BJ (cell line): ENCODE measurements around the gene CLMN. TPM values are rescaled to one million over a fixed set of nuclear protein-coding genes. Genes with fewer than 3 reads are reported as not detected.

Experiments
- CTCF ChIA-PET: fragments of 350-600 bp; formaldehyde crosslinking; extraction: SDS; loops from one replicate; lab custom pipeline; 2021; ENCODE audit warnings: antibody characterized with exemption, inconsistent platforms; lab: Yijun Ruan, JAX
- POLR2A ChIA-PET: fragments of 300-600 bp; sonication (Branson Sonifier 250); formaldehyde crosslinking; extraction: SDS; loops from one replicate; lab custom pipeline; 2021; ENCODE audit warnings: antibody characterized with exemption; lab: Charles Lee
- DNase-seq: peaks from one replicate; pipeline ENCODE4 v3.0.0-alpha.2; 2011; ENCODE audit warnings: low read depth
- H3K27me3 ChIP-seq: 2 replicates; pipeline ENCODE4 v1.6.0; 2011; ENCODE audit warnings: low read length; ENCODE audit not compliant: control insufficient read depth, insufficient read depth
- H3K36me3 ChIP-seq: 2 replicates; pipeline ENCODE4 v1.5.1; 2011; ENCODE audit warnings: low read length; ENCODE audit not compliant: control insufficient read depth, insufficient read depth
- H3K4me3 ChIP-seq: 2 replicates; pipeline ENCODE4 v1.5.1; 2011; ENCODE audit warnings: low read depth, mild to moderate bottlenecking, control low read depth, low read length
- CTCF ChIP-seq: IDR thresholded peaks from 2 replicates; pipeline ENCODE4 v1.5.1; 2011; ENCODE audit warnings: low read depth, mild to moderate bottlenecking, control low read depth, inconsistent platforms, low read length, moderate library complexity; ENCODE audit not compliant: insufficient read depth
- polyA plus RNA-seq: library from polyadenylated mRNA; depleted of rRNA; stranded (reverse); fragments of >200 nt; gene quantifications from 2 replicates; pipeline ENCODE4 v1.2.3, GENCODE V29; 2011

CLMN gene
- polyA plus RNA-seq, 1 experiment = 0.13 TPM

- no peak for DNase-seq
- Histone ChIP-seq H3K36me3 (no peaks in the 10 kb centered on the region), H3K4me3 (no peak overlapping the region), H3K27me3 (no peaks in the 10 kb centered on the region)
- no peak for TF ChIP-seq CTCF
- ChIA-PET CTCF (no interaction called here), POLR2A (no interaction called here)
Observed at GRCh38 chr14:95334044-95334443, 14.3 kb upstream of the CLMN start.

- ChIA-PET CTCF (no interaction called here), POLR2A (no interaction called here)
- Histone ChIP-seq H3K27me3 (no peaks in the 10 kb centered on the region), H3K36me3 (no peaks in the 10 kb centered on the region), H3K4me3 (no peak overlapping the region)
- no peak for TF ChIP-seq CTCF
- DNase-seq = no peak
Observed at GRCh38 chr14:95332641-95333040, 12.9 kb upstream of the CLMN start.

GRCh38 chr14:95331708-95332408 is 12.2 kb upstream of the CLMN start:
- Histone ChIP-seq H3K4me3 (no peak overlapping the region), H3K27me3 (no peaks in the 10 kb centered on the region), H3K36me3 (no peaks in the 10 kb centered on the region)
- ChIA-PET CTCF (no interaction called here), POLR2A (no interaction called here)
- no peak for DNase-seq
- TF ChIP-seq CTCF = no peak

GRCh38 chr14:95330591-95331370 is 11.1 kb upstream of the CLMN start:
- no peaks in the 10 kb centered on the region for H3K27me3 ChIP-seq
- H3K36me3 ChIP-seq = no peaks in the 10 kb centered on the region
- no peak overlapping the region for H3K4me3 ChIP-seq
- CTCF ChIA-PET = no interaction called here
- no peak for TF ChIP-seq CTCF
- no peak for DNase-seq
- POLR2A ChIA-PET = no interaction called here

GRCh38 chr14:95329941-95330340 is 10.2 kb upstream of the CLMN start:
- ChIA-PET CTCF (no interaction called here), POLR2A (no interaction called here)
- TF ChIP-seq CTCF = no peak
- no peaks in the 10 kb centered on the region for H3K36me3 ChIP-seq
- no peaks in the 10 kb centered on the region for H3K27me3 ChIP-seq
- H3K4me3 ChIP-seq = no peak overlapping the region
- DNase-seq = no peak
